ENCODE measurements around the gene EFEMP1.

Gene EFEMP1

GRCh38 chr2:55962915-55963314 lies 39.3 kb upstream of the EFEMP1 start:
- FAIRE-seq (no peak), DNase-seq (ENCODE audit: insufficient read length, low spot score) (no peak)
- TF ChIP-seq CTCF (IDR thresholded peaks at IDR 0.05; ENCODE audit: insufficient read depth, missing control alignments) = no peak

GRCh38 chr2:55961318-55961911 lies 37.8 kb upstream of the EFEMP1 start:
- no peak for DNase-seq (ENCODE audit: insufficient read length, low spot score)
- peak; percentile 55 for TF ChIP-seq CTCF (IDR thresholded peaks at IDR 0.05; ENCODE audit: insufficient read depth, missing control alignments)
- peak; percentile 38 for FAIRE-seq

GRCh38 chr2:55958756-55959155 lies 35.2 kb upstream of the EFEMP1 start:
- FAIRE-seq = no peak
- no peak for TF ChIP-seq CTCF (IDR thresholded peaks at IDR 0.05; ENCODE audit: insufficient read depth, missing control alignments)
- no peak for DNase-seq (ENCODE audit: insufficient read length, low spot score)

- FAIRE-seq (no peak), DNase-seq (ENCODE audit: insufficient read length, low spot score) (no peak)
- TF ChIP-seq CTCF (IDR thresholded peaks at IDR 0.05; ENCODE audit: insufficient read depth, missing control alignments) = no peak
These were observed 33.6 kb upstream of the EFEMP1 start for GRCh38 chr2:55957142-55957541.

- DNase-seq (ENCODE audit: insufficient read length, low spot score) = no peak
- no peak for TF ChIP-seq CTCF (IDR thresholded peaks at IDR 0.05; ENCODE audit: insufficient read depth, missing control alignments)
- FAIRE-seq = no peak
These were observed 30.9 kb upstream of the EFEMP1 start for GRCh38 chr2:55954306-55955035.

- no peak for TF ChIP-seq CTCF (IDR thresholded peaks at IDR 0.05; ENCODE audit: insufficient read depth, missing control alignments)
- DNase-seq (ENCODE audit: insufficient read length, low spot score) (no peak), FAIRE-seq (no peak)
These were observed 28.8 kb upstream of the EFEMP1 start for GRCh38 chr2:55952415-55952814.

GRCh38 chr2:55951533-55951932 lies 28.0 kb upstream of the EFEMP1 start:
- FAIRE-seq (no peak), DNase-seq (ENCODE audit: insufficient read length, low spot score) (no peak)
- no peak for TF ChIP-seq CTCF (IDR thresholded peaks at IDR 0.05; ENCODE audit: insufficient read depth, missing control alignments)
